ENCODE results near the gene RERE. TPM values are rescaled to one million over a fixed set of nuclear protein-coding genes. Genes with fewer than 3 reads are reported as not detected.

The RERE gene
- total RNA-seq, 1 donor from 2014 or later = 124 TPM

DNA sequence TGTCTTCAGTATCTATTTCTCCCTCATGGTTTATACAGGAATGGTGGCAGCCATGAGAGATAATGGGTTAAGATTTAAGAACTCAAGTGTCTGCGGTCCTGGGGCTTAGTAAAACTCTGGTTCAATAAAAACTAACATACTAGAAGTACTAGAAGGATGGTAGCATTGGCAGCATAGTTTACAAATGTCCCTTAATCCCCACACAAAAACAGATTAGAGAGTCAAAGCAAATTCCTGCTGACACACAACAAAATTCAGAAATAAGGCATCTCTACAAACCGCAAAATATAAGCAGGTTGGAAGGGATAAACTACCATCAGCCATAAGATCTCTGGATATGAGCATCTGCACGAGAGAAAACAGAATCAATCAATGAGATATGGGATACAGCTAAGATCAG is 234.4 kb downstream of the RERE start:
- Histone ChIP-seq H4K20me1 (ENCODE audit: insufficient read depth, low read length) (peaks cover 39% of the 10 kb centered on the region), H3K27me3 (ENCODE audit: insufficient read depth, low read length) (no peaks in the 10 kb centered on the region), H3K27ac (ENCODE audit: low read depth, low read length) (no peak overlapping the region), H3K4me1 (ENCODE audit: insufficient read depth, low read length) (no peaks in the 10 kb centered on the region), H3K36me3 (ENCODE audit: insufficient read depth, low read length) (no peaks in the 10 kb centered on the region), H3K4me3 (ENCODE audit: insufficient read depth, low read depth, low read length) (no peak overlapping the region), H3K9me3 (ENCODE audit: insufficient read depth, low read depth, low read length) (no peaks in the 10 kb centered on the region), H3K4me2 (ENCODE audit: low read length) (no peak overlapping the region), H3K79me2 (ENCODE audit: insufficient read depth, low read length) (peaks cover 16% of the 10 kb centered on the region), H3K9ac (ENCODE audit: low read length) (no peak overlapping the region), H2AFZ (ENCODE audit: low read depth, low read length) (no peak overlapping the region)
- no peak for DNase-seq (ENCODE audit: low read depth)
- H3K27ac Mint-ChIP-seq (ENCODE audit: unreplicated experiment) = no peak overlapping the region
- no peaks in the 10 kb centered on the region for H3K9me3 Mint-ChIP-seq (ENCODE audit: unreplicated experiment)
- H3K4me3 Mint-ChIP-seq (ENCODE audit: unreplicated experiment) = no peak overlapping the region
- TF ChIP-seq EZH2 (IDR thresholded peaks at IDR 0.05; ENCODE audit: insufficient read depth, low read length) = no peak
- TF ChIP-seq, protein P1, sequence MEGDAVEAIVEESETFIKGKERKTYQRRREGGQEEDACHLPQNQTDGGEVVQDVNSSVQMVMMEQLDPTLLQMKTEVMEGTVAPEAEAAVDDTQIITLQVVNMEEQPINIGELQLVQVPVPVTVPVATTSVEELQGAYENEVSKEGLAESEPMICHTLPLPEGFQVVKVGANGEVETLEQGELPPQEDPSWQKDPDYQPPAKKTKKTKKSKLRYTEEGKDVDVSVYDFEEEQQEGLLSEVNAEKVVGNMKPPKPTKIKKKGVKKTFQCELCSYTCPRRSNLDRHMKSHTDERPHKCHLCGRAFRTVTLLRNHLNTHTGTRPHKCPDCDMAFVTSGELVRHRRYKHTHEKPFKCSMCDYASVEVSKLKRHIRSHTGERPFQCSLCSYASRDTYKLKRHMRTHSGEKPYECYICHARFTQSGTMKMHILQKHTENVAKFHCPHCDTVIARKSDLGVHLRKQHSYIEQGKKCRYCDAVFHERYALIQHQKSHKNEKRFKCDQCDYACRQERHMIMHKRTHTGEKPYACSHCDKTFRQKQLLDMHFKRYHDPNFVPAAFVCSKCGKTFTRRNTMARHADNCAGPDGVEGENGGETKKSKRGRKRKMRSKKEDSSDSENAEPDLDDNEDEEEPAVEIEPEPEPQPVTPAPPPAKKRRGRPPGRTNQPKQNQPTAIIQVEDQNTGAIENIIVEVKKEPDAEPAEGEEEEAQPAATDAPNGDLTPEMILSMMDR (IDR thresholded peaks at IDR 0.05; ENCODE audit: insufficient read depth, low read depth, low read length) = no peak
- H3K36me3 Mint-ChIP-seq (ENCODE audit: low read depth, unreplicated experiment) = peaks cover 4% of the 10 kb centered on the region
- no peak for FAIRE-seq
- H3K27me3 Mint-ChIP-seq (ENCODE audit: low read depth, unreplicated experiment) = no peaks in the 10 kb centered on the region
- peaks cover 31% of the 10 kb centered on the region for H3K4me1 Mint-ChIP-seq (ENCODE audit: low read depth, unreplicated experiment)

DNA sequence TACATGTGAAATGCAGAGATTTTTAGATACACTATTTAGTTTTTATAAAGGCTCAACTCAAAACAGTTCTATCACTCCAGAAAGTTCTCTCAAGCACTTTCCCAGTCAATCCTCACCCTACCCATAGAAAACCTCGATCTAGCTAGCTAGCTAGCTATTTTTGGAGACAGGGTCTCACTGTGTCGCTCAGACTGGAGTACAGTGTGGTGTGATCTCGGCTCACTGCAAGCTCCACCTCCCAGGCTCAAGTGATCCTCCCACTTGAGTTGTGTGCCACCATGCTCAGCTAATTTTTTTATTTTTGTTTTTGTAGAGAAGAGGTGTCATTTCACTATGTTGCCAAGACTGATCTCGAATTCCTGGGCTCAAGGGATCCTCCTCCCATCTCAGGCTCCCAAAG is 236.9 kb downstream of the RERE start:
- Histone ChIP-seq H4K20me1 (ENCODE audit: insufficient read depth, low read length) (peaks cover 21% of the 10 kb centered on the region), H3K9me3 (ENCODE audit: insufficient read depth, low read depth, low read length) (no peaks in the 10 kb centered on the region), H3K4me2 (ENCODE audit: low read length) (no peak overlapping the region), H3K36me3 (ENCODE audit: insufficient read depth, low read length) (no peaks in the 10 kb centered on the region), H2AFZ (ENCODE audit: low read depth, low read length) (no peak overlapping the region), H3K27ac (ENCODE audit: low read depth, low read length) (no peak overlapping the region), H3K4me1 (ENCODE audit: insufficient read depth, low read length) (no peaks in the 10 kb centered on the region), H3K27me3 (ENCODE audit: insufficient read depth, low read length) (no peaks in the 10 kb centered on the region), H3K9ac (ENCODE audit: low read length) (no peak overlapping the region), H3K79me2 (ENCODE audit: insufficient read depth, low read length) (peaks cover 5% of the 10 kb centered on the region), H3K4me3 (ENCODE audit: insufficient read depth, low read depth, low read length) (no peak overlapping the region)
- peaks cover 4% of the 10 kb centered on the region for H3K36me3 Mint-ChIP-seq (ENCODE audit: low read depth, unreplicated experiment)
- H3K4me3 Mint-ChIP-seq (ENCODE audit: unreplicated experiment) = no peak overlapping the region
- H3K27ac Mint-ChIP-seq (ENCODE audit: unreplicated experiment) = peak overlapping the region; percentile 20
- no peak for DNase-seq (ENCODE audit: low read depth)
- H3K27me3 Mint-ChIP-seq (ENCODE audit: low read depth, unreplicated experiment) = no peaks in the 10 kb centered on the region
- H3K9me3 Mint-ChIP-seq (ENCODE audit: unreplicated experiment) = no peaks in the 10 kb centered on the region
- H3K4me1 Mint-ChIP-seq (ENCODE audit: low read depth, unreplicated experiment) = peaks cover 10% of the 10 kb centered on the region
- no peak for FAIRE-seq
- no peak for TF ChIP-seq EZH2 (IDR thresholded peaks at IDR 0.05; ENCODE audit: insufficient read depth, low read length)
- TF ChIP-seq, protein P1 (IDR thresholded peaks at IDR 0.05; ENCODE audit: insufficient read depth, low read depth, low read length) = no peak

DNA sequence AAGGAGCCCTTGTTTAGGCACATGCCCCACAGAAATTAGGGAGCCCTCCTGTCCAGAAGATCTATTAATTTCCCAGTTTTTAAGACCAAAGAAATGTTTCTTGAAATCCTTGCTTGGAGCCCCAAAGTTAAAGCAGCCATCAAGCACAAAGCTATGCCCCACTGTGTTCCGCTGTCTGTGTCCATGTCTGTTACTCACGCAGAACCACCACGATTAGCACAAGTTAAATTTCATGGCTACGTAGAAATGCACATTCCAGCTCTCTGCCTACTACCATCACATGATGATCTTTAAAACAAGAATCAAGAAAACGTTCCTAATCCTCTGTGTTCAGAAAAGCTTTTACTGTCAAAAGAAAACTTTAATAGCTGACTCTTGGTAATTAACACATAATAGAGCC is 238.5 kb downstream of the RERE start:
- no peaks in the 10 kb centered on the region for H3K4me1 ChIP-seq (ENCODE audit: insufficient read depth, low read length)
- no peaks in the 10 kb centered on the region for H3K79me2 ChIP-seq (ENCODE audit: insufficient read depth, low read length)
- H3K27ac Mint-ChIP-seq (ENCODE audit: unreplicated experiment) = no peak overlapping the region

More for the DNA sequence above, 238.5 kb downstream of the RERE start:
- Mint-ChIP-seq H3K4me3 (ENCODE audit: unreplicated experiment) (no peak overlapping the region), H3K4me1 (ENCODE audit: low read depth, unreplicated experiment) (peaks cover 4% of the 10 kb centered on the region), H3K36me3 (ENCODE audit: low read depth, unreplicated experiment) (peaks cover 4% of the 10 kb centered on the region), H3K27me3 (ENCODE audit: low read depth, unreplicated experiment) (no peaks in the 10 kb centered on the region), H3K9me3 (ENCODE audit: unreplicated experiment) (no peaks in the 10 kb centered on the region)
- no peaks in the 10 kb centered on the region for H3K9me3 ChIP-seq (ENCODE audit: insufficient read depth, low read depth, low read length)
- no peak overlapping the region for H3K9ac ChIP-seq (ENCODE audit: low read length)
- no peak for FAIRE-seq
- H2AFZ ChIP-seq (ENCODE audit: low read depth, low read length) = no peak overlapping the region
- H3K4me3 ChIP-seq (ENCODE audit: insufficient read depth, low read depth, low read length) = no peak overlapping the region
- H3K36me3 ChIP-seq (ENCODE audit: insufficient read depth, low read length) = no peaks in the 10 kb centered on the region
- no peak overlapping the region for H3K27ac ChIP-seq (ENCODE audit: low read depth, low read length)
- peaks cover 16% of the 10 kb centered on the region for H4K20me1 ChIP-seq (ENCODE audit: insufficient read depth, low read length)
- TF ChIP-seq EZH2 (IDR thresholded peaks at IDR 0.05; ENCODE audit: insufficient read depth, low read length) = no peak
- TF ChIP-seq, protein P1 (IDR thresholded peaks at IDR 0.05; ENCODE audit: insufficient read depth, low read depth, low read length) = no peak
- DNase-seq (ENCODE audit: low read depth) = no peak
- H3K4me2 ChIP-seq (ENCODE audit: low read length) = no peak overlapping the region
- no peaks in the 10 kb centered on the region for H3K27me3 ChIP-seq (ENCODE audit: insufficient read depth, low read length)
